ENCODE data around the gene RNASE4. TPM values are rescaled to one million over a fixed set of nuclear protein-coding genes. Genes with fewer than 3 reads are reported as not detected.
"Not testable (repeated sequence)": the region's sequence is repeated elsewhere in the genome, so short reads cannot be mapped to it uniquely, and the experiment has no call there.

The RNASE4 gene
- total RNA-seq, 2 experiments from 2014 or later, result 0.63 to 1.6 TPM

GRCh38 chr14:20706657-20707355 is 22.4 kb downstream of the RNASE4 start:
- Mint-ChIP-seq H3K4me1 (ENCODE audit: low read depth) (no peaks in the 10 kb centered on the region), H3K27ac (no peak overlapping the region), H3K4me3 (no peak overlapping the region), H3K9me3 (ENCODE audit: insufficient read depth) (no peaks in the 10 kb centered on the region), H3K36me3 (ENCODE audit: low read depth) (no peaks in the 10 kb centered on the region), H3K27me3 (ENCODE audit: low read depth) (peaks cover 2% of the 10 kb centered on the region)
- CTCF ChIA-PET, result interaction anchor here (0.7 to 2.0 kb wide), 2 partner anchors 9 to 16 kb away, joined by 3 to 9 read pairs; no protein-coding TSS in a partner anchor
- POLR2A ChIA-PET, result no interaction called here
- ATAC-seq, result no peak
- no peak for DNase-seq

- no peaks in the 10 kb centered on the region for H3K9me3 Mint-ChIP-seq (ENCODE audit: insufficient read depth)
- H3K27me3 Mint-ChIP-seq (ENCODE audit: low read depth), result peaks cover 3% of the 10 kb centered on the region
- ChIA-PET CTCF (interaction anchor here (1.2 to 2.0 kb wide), 3 partner anchors 17 to 166 kb away, joined by 5 to 9 read pairs (median 7); no protein-coding TSS in a partner anchor), POLR2A (no interaction called here)
- ATAC-seq (no peak), DNase-seq (no peak)
- no peaks in the 10 kb centered on the region for H3K36me3 Mint-ChIP-seq (ENCODE audit: low read depth)
- no peak overlapping the region for H3K4me3 Mint-ChIP-seq
- no peak overlapping the region for H3K27ac Mint-ChIP-seq
- no peaks in the 10 kb centered on the region for H3K4me1 Mint-ChIP-seq (ENCODE audit: low read depth)
Observed at GRCh38 chr14:20707622-20708021, 23.3 kb downstream of the RNASE4 start.

- no peaks in the 10 kb centered on the region for H3K4me1 Mint-ChIP-seq (ENCODE audit: low read depth)
- no peak overlapping the region for H3K27ac Mint-ChIP-seq
- H3K4me3 Mint-ChIP-seq, result no peak overlapping the region
- no peak for ATAC-seq
- H3K9me3 Mint-ChIP-seq (ENCODE audit: insufficient read depth), result no peaks in the 10 kb centered on the region
- H3K27me3 Mint-ChIP-seq (ENCODE audit: low read depth), result peaks cover 11% of the 10 kb centered on the region
- DNase-seq, result no peak
- ChIA-PET CTCF (interaction anchor here (1.5 kb wide), 1 partner anchor 19 kb away, joined by 4 read pairs; no protein-coding TSS in a partner anchor), POLR2A (no interaction called here)
- H3K36me3 Mint-ChIP-seq (ENCODE audit: low read depth), result no peaks in the 10 kb centered on the region
Observed at GRCh38 chr14:20711261-20711660, 26.9 kb downstream of the RNASE4 start.

- H3K36me3 Mint-ChIP-seq (ENCODE audit: low read depth), result no peaks in the 10 kb centered on the region
- no peak for DNase-seq
- H3K9me3 Mint-ChIP-seq (ENCODE audit: insufficient read depth), result no peaks in the 10 kb centered on the region
- H3K4me1 Mint-ChIP-seq (ENCODE audit: low read depth), result no peaks in the 10 kb centered on the region
- no peak overlapping the region for H3K27ac Mint-ChIP-seq
- ChIA-PET POLR2A (no interaction called here), CTCF (interaction anchor here (1.5 kb wide), 1 partner anchor 20 kb away, joined by 4 read pairs; no protein-coding TSS in a partner anchor)
- ATAC-seq, result no peak
- peaks cover 11% of the 10 kb centered on the region for H3K27me3 Mint-ChIP-seq (ENCODE audit: low read depth)
- no peak overlapping the region for H3K4me3 Mint-ChIP-seq
Observed at GRCh38 chr14:20711685-20712084, 27.3 kb downstream of the RNASE4 start.

- peaks cover 11% of the 10 kb centered on the region for H3K27me3 Mint-ChIP-seq (ENCODE audit: low read depth)
- H3K4me1 Mint-ChIP-seq (ENCODE audit: low read depth), result no peaks in the 10 kb centered on the region
- ChIA-PET POLR2A (no interaction called here), CTCF (no interaction called here)
- no peaks in the 10 kb centered on the region for H3K36me3 Mint-ChIP-seq (ENCODE audit: low read depth)
- H3K4me3 Mint-ChIP-seq, result no peak overlapping the region
- no peak for DNase-seq
- ATAC-seq, result no peak
- H3K9me3 Mint-ChIP-seq (ENCODE audit: insufficient read depth), result no peaks in the 10 kb centered on the region
- no peak overlapping the region for H3K27ac Mint-ChIP-seq
Observed at GRCh38 chr14:20712904-20713303, 28.5 kb downstream of the RNASE4 start.

GRCh38 chr14:20714593-20715250 is 30.4 kb downstream of the RNASE4 start:
- CTCF ChIA-PET, result interaction anchor here (0.8 to 1.6 kb wide), 2 partner anchors 51 to 143 kb away, joined by 3 to 4 read pairs; no protein-coding TSS in a partner anchor
- no peaks in the 10 kb centered on the region for H3K4me1 Mint-ChIP-seq (ENCODE audit: low read depth)
- ATAC-seq (no peak), DNase-seq (no peak)
- POLR2A ChIA-PET, result no interaction called here
- no peaks in the 10 kb centered on the region for H3K9me3 Mint-ChIP-seq (ENCODE audit: insufficient read depth)
- no peak overlapping the region for H3K27ac Mint-ChIP-seq
- H3K27me3 Mint-ChIP-seq (ENCODE audit: low read depth), result peaks cover 11% of the 10 kb centered on the region
- no peaks in the 10 kb centered on the region for H3K36me3 Mint-ChIP-seq (ENCODE audit: low read depth)
- no peak overlapping the region for H3K4me3 Mint-ChIP-seq

- POLR2A ChIA-PET, result no interaction called here
Observed at GRCh38 chr14:20719777-20720176, 35.4 kb downstream of the RNASE4 start.

GRCh38 chr14:20720741-20721140 is 36.4 kb downstream of the RNASE4 start:
- POLR2A ChIA-PET, result no interaction called here
- peaks cover 14% of the 10 kb centered on the region for H3K27me3 Mint-ChIP-seq (ENCODE audit: low read depth)
- CTCF ChIA-PET, result no interaction called here
- no peaks in the 10 kb centered on the region for H3K9me3 Mint-ChIP-seq (ENCODE audit: insufficient read depth)
- H3K27ac Mint-ChIP-seq, result no peak overlapping the region
- ATAC-seq (no peak), DNase-seq (no peak)
- H3K4me3 Mint-ChIP-seq, result no peak overlapping the region
- no peaks in the 10 kb centered on the region for H3K36me3 Mint-ChIP-seq (ENCODE audit: low read depth)
- H3K4me1 Mint-ChIP-seq (ENCODE audit: low read depth), result no peaks in the 10 kb centered on the region

More at GRCh38 chr14:20719777-20720176, 35.4 kb downstream of the RNASE4 start:
- DNase-seq (no peak), ATAC-seq (no peak)
- Mint-ChIP-seq H3K27ac (no peak overlapping the region), H3K4me3 (no peak overlapping the region), H3K36me3 (ENCODE audit: low read depth) (no peaks in the 10 kb centered on the region), H3K9me3 (ENCODE audit: insufficient read depth) (no peaks in the 10 kb centered on the region), H3K27me3 (ENCODE audit: low read depth) (peaks cover 17% of the 10 kb centered on the region), H3K4me1 (ENCODE audit: low read depth) (no peaks in the 10 kb centered on the region)
- CTCF ChIA-PET, result interaction anchor here (0.7 kb wide), 1 partner anchor 27 kb away, joined by 3 read pairs; no protein-coding TSS in a partner anchor

GRCh38 chr14:20722016-20722415 is 37.7 kb downstream of the RNASE4 start:
- ATAC-seq (no peak), DNase-seq (no peak)
- Mint-ChIP-seq H3K27me3 (ENCODE audit: low read depth) (peaks cover 23% of the 10 kb centered on the region), H3K4me3 (no peak overlapping the region), H3K27ac (no peak overlapping the region), H3K9me3 (ENCODE audit: insufficient read depth) (no peaks in the 10 kb centered on the region), H3K36me3 (ENCODE audit: low read depth) (no peaks in the 10 kb centered on the region), H3K4me1 (ENCODE audit: low read depth) (no peaks in the 10 kb centered on the region)
- POLR2A ChIA-PET, result no interaction called here
- CTCF ChIA-PET, result interaction anchor here (0.9 kb wide), 1 partner anchor 152 kb away, joined by 3 read pairs; no protein-coding TSS in a partner anchor

- POLR2A ChIA-PET, result no interaction called here
- H3K27me3 Mint-ChIP-seq (ENCODE audit: low read depth), result peaks cover 27% of the 10 kb centered on the region
- H3K9me3 Mint-ChIP-seq (ENCODE audit: insufficient read depth), result no peaks in the 10 kb centered on the region
- no peak overlapping the region for H3K27ac Mint-ChIP-seq
- DNase-seq (no peak), ATAC-seq (no peak)
- no peak overlapping the region for H3K4me3 Mint-ChIP-seq
- no peaks in the 10 kb centered on the region for H3K36me3 Mint-ChIP-seq (ENCODE audit: low read depth)
- CTCF ChIA-PET, result no interaction called here
- no peaks in the 10 kb centered on the region for H3K4me1 Mint-ChIP-seq (ENCODE audit: low read depth)
Observed at GRCh38 chr14:20723488-20723887, 39.1 kb downstream of the RNASE4 start.

- H3K4me1 Mint-ChIP-seq (ENCODE audit: low read depth); CTCF ChIA-PET; DNase-seq; ATAC-seq; H3K27ac Mint-ChIP-seq; H3K4me3 Mint-ChIP-seq; H3K36me3 Mint-ChIP-seq (ENCODE audit: low read depth); POLR2A ChIA-PET; H3K9me3 Mint-ChIP-seq (ENCODE audit: insufficient read depth): not testable (repeated sequence)
- H3K27me3 Mint-ChIP-seq (ENCODE audit: low read depth), result peaks cover 24% of the 10 kb centered on the region
Observed at GRCh38 chr14:20726121-20726520, 41.8 kb downstream of the RNASE4 start.

- no peaks in the 10 kb centered on the region for H3K36me3 Mint-ChIP-seq (ENCODE audit: low read depth)
- POLR2A ChIA-PET, result no interaction called here
- no peak overlapping the region for H3K27ac Mint-ChIP-seq
- peaks cover 24% of the 10 kb centered on the region for H3K27me3 Mint-ChIP-seq (ENCODE audit: low read depth)
- CTCF ChIA-PET, result interaction anchor here (1.4 kb wide), 1 partner anchor 131 kb away, joined by 3 read pairs; no protein-coding TSS in a partner anchor
- no peaks in the 10 kb centered on the region for H3K9me3 Mint-ChIP-seq (ENCODE audit: insufficient read depth)
- no peaks in the 10 kb centered on the region for H3K4me1 Mint-ChIP-seq (ENCODE audit: low read depth)
- DNase-seq (no peak), ATAC-seq (no peak)
- H3K4me3 Mint-ChIP-seq, result no peak overlapping the region
Observed at GRCh38 chr14:20726531-20726930, 42.2 kb downstream of the RNASE4 start.
